ENCODE measurements around the gene LIFR.

Gene LIFR

DNA sequence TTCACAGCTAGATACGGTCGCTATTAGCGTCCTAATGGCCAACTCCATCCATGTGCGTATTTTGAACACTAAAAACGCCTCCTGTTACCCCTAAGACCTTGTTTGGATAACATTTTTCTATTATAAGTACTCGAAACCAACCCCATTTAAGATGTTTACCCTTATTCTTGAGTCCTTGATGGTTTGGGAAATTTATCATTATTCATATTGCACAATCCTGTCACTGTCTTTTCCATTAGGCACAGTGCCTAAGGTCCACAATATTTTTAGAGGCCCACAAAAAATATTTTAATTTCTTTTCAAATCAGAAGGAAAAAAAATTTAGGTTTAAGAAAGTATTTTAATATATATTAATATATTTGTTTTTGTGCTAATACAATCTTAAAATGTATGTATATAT is 1.3 kb upstream of the LIFR start:
- DNase-seq (ENCODE audit: low read depth, low spot score) = no peak
- TF ChIP-seq, protein P1, sequence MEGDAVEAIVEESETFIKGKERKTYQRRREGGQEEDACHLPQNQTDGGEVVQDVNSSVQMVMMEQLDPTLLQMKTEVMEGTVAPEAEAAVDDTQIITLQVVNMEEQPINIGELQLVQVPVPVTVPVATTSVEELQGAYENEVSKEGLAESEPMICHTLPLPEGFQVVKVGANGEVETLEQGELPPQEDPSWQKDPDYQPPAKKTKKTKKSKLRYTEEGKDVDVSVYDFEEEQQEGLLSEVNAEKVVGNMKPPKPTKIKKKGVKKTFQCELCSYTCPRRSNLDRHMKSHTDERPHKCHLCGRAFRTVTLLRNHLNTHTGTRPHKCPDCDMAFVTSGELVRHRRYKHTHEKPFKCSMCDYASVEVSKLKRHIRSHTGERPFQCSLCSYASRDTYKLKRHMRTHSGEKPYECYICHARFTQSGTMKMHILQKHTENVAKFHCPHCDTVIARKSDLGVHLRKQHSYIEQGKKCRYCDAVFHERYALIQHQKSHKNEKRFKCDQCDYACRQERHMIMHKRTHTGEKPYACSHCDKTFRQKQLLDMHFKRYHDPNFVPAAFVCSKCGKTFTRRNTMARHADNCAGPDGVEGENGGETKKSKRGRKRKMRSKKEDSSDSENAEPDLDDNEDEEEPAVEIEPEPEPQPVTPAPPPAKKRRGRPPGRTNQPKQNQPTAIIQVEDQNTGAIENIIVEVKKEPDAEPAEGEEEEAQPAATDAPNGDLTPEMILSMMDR (IDR thresholded peaks at IDR 0.05; ENCODE audit: low read depth, low read length) = no peak
- in situ Hi-C loops (cut with HindIII; ENCODE audit: low sequenced_read_pairs) = no loop called here
- peak overlapping the region; percentile 84 for H3K4me3 ChIP-seq (ENCODE audit: low read depth, low read length)

DNA sequence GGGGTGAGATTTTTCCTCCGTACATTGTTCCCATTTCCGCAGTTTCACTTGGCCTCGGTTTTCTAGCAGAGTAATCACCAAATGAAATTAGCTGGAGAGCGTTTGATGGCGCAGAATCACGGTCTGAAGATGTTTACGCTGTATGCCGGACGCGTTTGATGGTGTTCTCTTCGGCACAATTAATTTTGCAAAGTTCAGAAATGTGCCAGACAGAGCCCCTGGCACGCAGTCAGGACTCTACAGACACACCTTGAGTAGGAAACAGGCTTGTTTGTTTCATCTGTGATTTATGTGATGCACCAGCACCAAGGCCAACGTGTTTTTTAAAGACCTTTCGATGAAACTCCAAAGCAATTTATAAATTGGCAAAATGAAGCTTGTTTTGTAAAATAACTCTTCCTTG is 863 bp upstream of the LIFR start:
- in situ Hi-C loops (cut with HindIII; ENCODE audit: low sequenced_read_pairs) = no loop called here
- H3K4me3 ChIP-seq (ENCODE audit: low read depth, low read length) = peak overlapping the region; percentile 84
- TF ChIP-seq, protein P1 (IDR thresholded peaks at IDR 0.05; ENCODE audit: low read depth, low read length) = no peak
- DNase-seq (ENCODE audit: low read depth, low spot score) = no peak

DNA sequence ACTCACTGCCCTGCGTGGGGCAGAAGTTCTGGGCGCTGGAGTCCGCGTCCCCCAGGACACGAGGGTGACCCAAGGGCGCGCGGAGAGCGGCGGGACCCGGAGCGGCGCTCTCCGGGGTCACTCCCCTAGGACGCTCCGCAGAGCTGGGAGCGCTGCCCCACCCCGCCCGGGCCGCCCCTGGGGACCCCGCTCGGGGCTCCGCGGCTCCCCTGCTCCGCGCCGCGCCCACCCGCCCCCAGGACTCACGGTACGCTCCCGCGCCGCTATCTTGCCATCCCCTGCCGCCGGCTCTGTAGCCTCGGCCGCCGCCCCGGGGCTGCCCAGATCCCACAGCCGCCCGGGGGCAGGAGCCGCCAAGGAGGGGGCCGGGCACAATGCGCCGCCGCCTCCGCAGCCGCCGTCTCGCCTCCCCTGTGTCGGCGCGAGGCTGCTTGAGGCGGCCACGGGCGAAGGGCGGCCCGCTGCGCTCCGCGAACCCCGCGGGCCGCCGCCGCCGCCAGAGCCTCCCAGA is 303 bp downstream of the LIFR start:
- in situ Hi-C loops (cut with HindIII; ENCODE audit: low sequenced_read_pairs) = no loop called here
- TF ChIP-seq, protein P1 (IDR thresholded peaks at IDR 0.05; ENCODE audit: low read depth, low read length) = no peak
- DNase-seq (ENCODE audit: low read depth, low spot score) = no peak
- H3K4me3 ChIP-seq (ENCODE audit: low read depth, low read length) = peak overlapping the region; percentile 84

DNA sequence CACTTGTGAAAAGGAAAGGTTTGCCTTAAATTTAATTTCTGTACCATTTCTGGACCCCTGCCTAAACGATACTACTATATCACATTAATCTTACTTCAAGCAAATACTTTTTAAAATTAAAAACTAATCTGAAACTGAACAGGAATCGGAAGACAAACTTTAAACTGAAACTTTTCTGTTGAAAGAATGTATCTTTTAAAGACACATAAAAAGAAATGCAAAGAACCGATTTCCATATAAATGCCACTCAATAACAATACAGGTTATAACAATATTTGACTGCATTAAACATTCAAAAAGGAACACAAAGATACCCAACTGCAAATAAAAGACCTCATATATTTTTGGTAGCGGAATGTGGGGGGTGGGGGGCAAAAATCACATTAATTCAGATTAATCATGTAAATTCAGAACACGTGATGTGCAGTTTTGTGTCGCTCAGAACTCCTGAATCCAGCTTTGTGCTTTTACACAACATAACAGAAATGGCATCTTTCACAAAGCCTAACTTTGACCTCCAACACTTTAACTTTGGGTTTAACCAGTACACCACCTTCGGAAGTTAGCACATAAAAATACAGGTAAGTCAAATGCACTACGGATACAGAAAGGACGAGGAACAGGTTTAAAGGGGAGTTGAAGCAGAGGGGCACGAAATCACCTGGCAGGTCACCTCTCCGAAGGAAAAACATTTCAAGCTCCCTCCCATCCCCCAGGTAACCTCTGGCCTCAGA is 925 bp downstream of the LIFR start:
- peak overlapping the region; percentile 84 for H3K4me3 ChIP-seq (ENCODE audit: low read depth, low read length)
- TF ChIP-seq, protein P1 (IDR thresholded peaks at IDR 0.05; ENCODE audit: low read depth, low read length) = no peak
- in situ Hi-C loops (cut with HindIII; ENCODE audit: low sequenced_read_pairs) = no loop called here
- no peak for DNase-seq (ENCODE audit: low read depth, low spot score)

DNA sequence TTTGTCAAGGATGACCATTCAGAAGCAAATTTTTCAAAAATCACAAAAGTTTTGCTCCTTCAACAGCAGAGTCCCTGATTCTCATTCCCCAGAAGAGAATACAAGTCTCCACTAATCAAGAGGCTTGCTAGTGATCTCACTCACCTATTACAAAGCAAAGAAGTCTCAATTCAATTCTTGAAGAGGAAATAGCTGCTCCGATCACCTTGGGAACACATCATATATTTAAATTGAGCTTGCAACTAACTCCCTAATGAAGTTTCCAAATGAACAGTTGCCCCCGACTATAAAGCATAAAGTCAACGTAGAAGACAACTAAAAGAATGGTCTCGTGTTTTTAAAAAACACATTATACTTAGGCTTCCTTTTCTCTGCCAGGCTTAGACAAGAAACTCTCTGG is 1.6 kb downstream of the LIFR start:
- no peak for DNase-seq (ENCODE audit: low read depth, low spot score)
- H3K4me3 ChIP-seq (ENCODE audit: low read depth, low read length) = peak overlapping the region; percentile 84

DNA sequence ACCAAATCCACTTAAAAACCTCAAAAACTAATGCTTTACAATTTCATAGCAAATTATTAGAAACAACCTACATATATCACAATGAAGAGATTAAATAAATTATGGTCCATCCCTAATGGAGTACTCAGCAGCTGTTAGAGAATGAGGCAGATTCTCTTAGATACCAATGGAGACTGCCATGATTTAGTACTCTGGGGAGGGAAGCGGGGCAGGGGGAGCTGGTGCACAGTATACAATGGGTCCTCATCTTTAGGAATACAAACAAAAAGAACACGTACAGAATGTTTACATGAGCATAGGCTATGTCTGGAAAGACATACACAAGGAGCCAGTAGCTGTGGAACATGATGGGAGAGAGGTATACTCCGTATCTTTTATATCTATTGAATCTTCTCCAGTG is 2.0 kb downstream of the LIFR start:
- in situ Hi-C loops (cut with HindIII; ENCODE audit: low sequenced_read_pairs) = no loop called here
- H3K4me3 ChIP-seq (ENCODE audit: low read depth, low read length) = no peak overlapping the region
- DNase-seq (ENCODE audit: low read depth, low spot score) = no peak
- TF ChIP-seq, protein P1 (IDR thresholded peaks at IDR 0.05; ENCODE audit: low read depth, low read length) = no peak

More for the DNA sequence above, 1.6 kb downstream of the LIFR start:
- in situ Hi-C loops (cut with HindIII; ENCODE audit: low sequenced_read_pairs) = no loop called here
- TF ChIP-seq, protein P1 (IDR thresholded peaks at IDR 0.05; ENCODE audit: low read depth, low read length) = no peak

Measured in astrocyte of the spinal cord (primary cell).